Fibroblast of lung (primary cell): ENCODE measurements around the gene LRCH4. TPM values are rescaled to one million over a fixed set of nuclear protein-coding genes. Genes with fewer than 3 reads are reported as not detected.
A peak's percentile ranks its signal among the peaks of the same experiment; 100 is the strongest.

Experiments used
- DNase-seq, 2 donors: peaks; one replicate each; pipeline versions ENCODE4 v3.0.0 to v3.0.0-alpha.2; 2010; ENCODE audit warnings: low read depth in 2 of 2
- H2AFZ ChIP-seq: 2 replicates; pipeline ENCODE4 v1.5.1; 2012; ENCODE audit warnings: low read length, control low read depth, inconsistent platforms
- H3K27ac ChIP-seq: 2 replicates; pipeline ENCODE4 v1.5.1; 2011; ENCODE audit warnings: low read length, control low read depth; ENCODE audit not compliant: insufficient read depth
- H3K27me3 ChIP-seq: 2 replicates; pipeline ENCODE4 v1.5.1; 2011; ENCODE audit warnings: mild to moderate bottlenecking, low read length; ENCODE audit not compliant: control insufficient read depth, insufficient read depth
- H3K36me3 ChIP-seq: 2 replicates; pipeline ENCODE4 v1.5.1; 2011; ENCODE audit warnings: low read length; ENCODE audit not compliant: control insufficient read depth, insufficient read depth
- H3K4me1 ChIP-seq: 2 replicates; pipeline ENCODE4 v1.5.1; 2011; ENCODE audit warnings: low read length; ENCODE audit not compliant: control insufficient read depth, insufficient read depth; ENCODE audit errors: extremely low read depth
- H3K4me2 ChIP-seq: 2 replicates; pipeline ENCODE4 v1.5.1; 2011; ENCODE audit warnings: low read length, control low read depth; ENCODE audit not compliant: insufficient read depth; ENCODE audit errors: extremely low read depth
- H3K4me3 ChIP-seq, 4 experiments: fragments of 200-600 bp in 1 of 4; sonication (generic) in 1 of 4; replicated peaks in 1 of 4; 2 replicates each; pipeline ENCODE4 v1.5.1; 2011 to 2016; ENCODE audit warnings: low read length in 4 of 4, low read depth in 3 of 4, mild to moderate bottlenecking in 3 of 4, control low read depth in 2 of 4, inconsistent platforms in 1 of 4, mixed read lengths in 1 of 4; ENCODE audit not compliant: insufficient read depth in 1 of 4; ENCODE audit errors: control extremely low read depth in 1 of 4
- H3K79me2 ChIP-seq: 2 replicates; pipeline ENCODE4 v1.5.1; 2012; ENCODE audit warnings: mild to moderate bottlenecking, low read length, inconsistent platforms; ENCODE audit not compliant: control insufficient read depth, insufficient read depth
- H3K9ac ChIP-seq: 2 replicates; pipeline ENCODE4 v1.5.1; 2011; ENCODE audit warnings: mild to moderate bottlenecking, low read length, control low read depth; ENCODE audit not compliant: insufficient read depth
- H3K9me3 ChIP-seq: 2 replicates; pipeline ENCODE4 v1.5.1; 2012; ENCODE audit warnings: low read depth, low read length; ENCODE audit not compliant: control insufficient read depth, insufficient read depth
- H4K20me1 ChIP-seq: 2 replicates; pipeline ENCODE4 v1.5.1; 2011; ENCODE audit warnings: low read length; ENCODE audit not compliant: control insufficient read depth, insufficient read depth; ENCODE audit errors: extremely low read depth
- EZH2 ChIP-seq: IDR thresholded peaks from 2 replicates; pipeline ENCODE4 v1.5.1; 2012; ENCODE audit warnings: low read length, control low read depth, mild to moderate bottlenecking; ENCODE audit errors: missing control alignments
- polyA plus RNA-seq, 2 donors: library from polyadenylated mRNA; depleted of rRNA in 1 of 2; stranded (reverse) in 1 of 2; unstranded in 1 of 2; fragments of >200 nt; gene quantifications; 2 replicates each; pipeline ENCODE4 v1.2.1, GENCODE V29; 2011 to 2012; ENCODE audit warnings: missing spikeins in 1 of 2
- total RNA-seq: library from RNA; depleted of rRNA; stranded (reverse); fragments of >200 nt; gene quantifications from 2 replicates; pipeline ENCODE4 v1.2.1, GENCODE V29; 2014
- TF ChIP-seq, protein P1 (sequence below), 2 donors: IDR thresholded peaks in 1 of 2; conservative IDR thresholded peaks in 1 of 2; 1 replicate in 1 of 2; 2 replicates in 1 of 2; pipeline ENCODE4 v1.5.1; 2011 to 2012; ENCODE audit warnings: low read length in 2 of 2, control low read depth in 1 of 2, inconsistent platforms in 1 of 2, low read depth in 1 of 2, mild to moderate bottlenecking in 1 of 2

Gene LRCH4
- total and polyA plus RNA-seq, 2 donors (not counting 1 experiment from before 2014, with no cell fraction given): 7.3 to 11.6 TPM

DNA sequence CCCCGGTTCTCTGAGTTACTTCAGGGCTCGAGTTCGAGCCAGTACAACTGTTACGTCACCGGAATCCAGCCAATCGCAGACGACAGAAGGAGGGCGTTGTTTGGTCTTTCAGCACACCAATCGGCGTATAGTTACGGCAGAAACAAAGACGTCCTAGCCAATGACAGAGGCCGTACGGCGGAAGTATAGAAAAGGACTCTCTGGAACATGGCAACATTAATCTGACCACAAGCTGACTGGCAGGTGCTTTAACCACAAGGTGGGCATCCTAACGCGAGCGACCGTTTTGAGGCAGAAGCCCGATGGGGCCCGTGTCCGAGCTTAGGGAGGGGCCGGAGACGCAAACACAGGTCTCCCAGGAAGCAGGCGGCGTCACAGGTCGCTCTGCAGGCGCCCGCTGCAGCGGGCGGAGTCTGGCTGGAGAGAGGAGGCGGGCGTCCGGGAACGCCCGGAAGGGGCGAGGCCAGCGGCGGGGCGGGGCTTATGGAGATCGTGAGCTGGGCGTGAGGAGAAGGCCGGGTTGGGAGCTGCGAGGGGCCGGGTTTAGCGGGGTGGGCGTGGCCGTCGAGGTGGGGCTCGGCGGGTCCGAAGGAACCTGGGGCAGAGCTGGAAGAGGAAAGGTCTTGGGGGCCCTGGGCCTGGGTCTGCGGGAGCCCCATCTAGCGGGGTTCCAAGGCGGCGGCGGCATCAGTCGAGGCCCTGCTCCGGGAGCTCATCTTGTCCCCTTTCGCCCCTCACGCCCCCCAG, 26.2 kb upstream of the LRCH4 start, which contains the start of gene MOSPD3:
Gene MOSPD3 (plus strand): TSS at position 558 of the 747 bp plus-strand sequence. CDS start 252 bp downstream, outside the sequence.
- Histone ChIP-seq H3K27ac (peak within 1 kb of the TSS; percentile 58), H3K4me1 (no peaks in the 10 kb centered on the region), H3K4me3 (peak within 1 kb of the TSS; percentile 57 to 89 (median 80)), H3K9me3 (no peaks in the 10 kb centered on the region), H3K27me3 (no peaks in the 10 kb centered on the region), H3K9ac (peak within 1 kb of the TSS; percentile 60), H3K36me3 (peaks cover 8% of the 10 kb centered on the region), H4K20me1 (no peaks in the 10 kb centered on the region), H3K79me2 (no peaks in the 10 kb centered on the region), H3K4me2 (peak within 1 kb of the TSS; percentile 73), H2AFZ (peak within 1 kb of the TSS; percentile 72)
- TF ChIP-seq, protein P1, sequence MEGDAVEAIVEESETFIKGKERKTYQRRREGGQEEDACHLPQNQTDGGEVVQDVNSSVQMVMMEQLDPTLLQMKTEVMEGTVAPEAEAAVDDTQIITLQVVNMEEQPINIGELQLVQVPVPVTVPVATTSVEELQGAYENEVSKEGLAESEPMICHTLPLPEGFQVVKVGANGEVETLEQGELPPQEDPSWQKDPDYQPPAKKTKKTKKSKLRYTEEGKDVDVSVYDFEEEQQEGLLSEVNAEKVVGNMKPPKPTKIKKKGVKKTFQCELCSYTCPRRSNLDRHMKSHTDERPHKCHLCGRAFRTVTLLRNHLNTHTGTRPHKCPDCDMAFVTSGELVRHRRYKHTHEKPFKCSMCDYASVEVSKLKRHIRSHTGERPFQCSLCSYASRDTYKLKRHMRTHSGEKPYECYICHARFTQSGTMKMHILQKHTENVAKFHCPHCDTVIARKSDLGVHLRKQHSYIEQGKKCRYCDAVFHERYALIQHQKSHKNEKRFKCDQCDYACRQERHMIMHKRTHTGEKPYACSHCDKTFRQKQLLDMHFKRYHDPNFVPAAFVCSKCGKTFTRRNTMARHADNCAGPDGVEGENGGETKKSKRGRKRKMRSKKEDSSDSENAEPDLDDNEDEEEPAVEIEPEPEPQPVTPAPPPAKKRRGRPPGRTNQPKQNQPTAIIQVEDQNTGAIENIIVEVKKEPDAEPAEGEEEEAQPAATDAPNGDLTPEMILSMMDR (conservative IDR thresholded peaks at IDR 0.05 in 1 of 2, IDR thresholded peaks at IDR 0.05 in 1 of 2; ENCODE audit: low read depth in 1 of 2, low read length in 2 of 2): no peak
- DNase-seq: peak; percentile 100

DNA sequence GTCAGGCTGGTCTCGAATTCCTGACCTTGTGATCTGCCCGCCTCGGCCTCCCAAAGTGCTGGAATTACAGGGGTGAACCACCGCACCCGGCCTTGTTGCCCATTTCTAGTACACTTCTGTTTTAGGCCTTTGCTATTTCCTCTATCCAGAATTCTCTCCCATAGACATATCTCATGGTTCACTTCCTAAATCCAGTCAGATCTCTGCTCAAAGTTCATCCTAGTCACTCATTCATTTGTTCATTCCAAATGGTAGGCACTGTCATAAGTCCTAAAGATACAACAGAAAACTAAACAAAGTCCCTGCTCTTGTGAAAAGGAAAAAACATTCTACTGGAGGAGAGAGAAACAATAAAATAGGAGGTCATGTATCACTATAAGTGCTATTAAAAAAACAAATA, 24.0 kb upstream of the LRCH4 start:
- no peak for DNase-seq
- no peaks in the 10 kb centered on the region for H3K9me3 ChIP-seq
- no peaks in the 10 kb centered on the region for H4K20me1 ChIP-seq
- H3K9ac ChIP-seq: no peak overlapping the region
- peaks cover 4% of the 10 kb centered on the region for H3K79me2 ChIP-seq
- H3K27ac ChIP-seq: no peak overlapping the region
- peaks cover 2% of the 10 kb centered on the region for H3K4me1 ChIP-seq
- TF ChIP-seq EZH2: no peak
- TF ChIP-seq, protein P1 (conservative IDR thresholded peaks at IDR 0.05 in 1 of 2, IDR thresholded peaks at IDR 0.05 in 1 of 2; ENCODE audit: low read depth in 1 of 2, low read length in 2 of 2): no peak
- no peak overlapping the region for H3K4me2 ChIP-seq
- no peaks in the 10 kb centered on the region for H3K27me3 ChIP-seq
- H2AFZ ChIP-seq: no peak overlapping the region
- peaks cover 19% of the 10 kb centered on the region for H3K36me3 ChIP-seq
- no peak overlapping the region for H3K4me3 ChIP-seq

GRCh38 chr7:100607111-100607510, 21.2 kb upstream of the LRCH4 start:
- H2AFZ ChIP-seq: no peak overlapping the region
- no peak for DNase-seq
- peaks cover 20% of the 10 kb centered on the region for H3K79me2 ChIP-seq

More at GRCh38 chr7:100607111-100607510, 21.2 kb upstream of the LRCH4 start:
- no peaks in the 10 kb centered on the region for H4K20me1 ChIP-seq
- peaks cover 19% of the 10 kb centered on the region for H3K36me3 ChIP-seq
- H3K4me1 ChIP-seq: peaks cover 2% of the 10 kb centered on the region
- no peak for TF ChIP-seq EZH2
- TF ChIP-seq, protein P1 (conservative IDR thresholded peaks at IDR 0.05 in 1 of 2, IDR thresholded peaks at IDR 0.05 in 1 of 2; ENCODE audit: low read depth in 1 of 2, low read length in 2 of 2): no peak
- no peak overlapping the region for H3K4me2 ChIP-seq
- H3K27ac ChIP-seq: no peak overlapping the region
- H3K27me3 ChIP-seq: no peaks in the 10 kb centered on the region
- no peak overlapping the region for H3K4me3 ChIP-seq
- H3K9ac ChIP-seq: no peak overlapping the region
- no peaks in the 10 kb centered on the region for H3K9me3 ChIP-seq
